HEK293 (cell line): ENCODE results near the gene MNDA.

Experiments used
- CTCF ChIA-PET: fragments of 350-600 bp; formaldehyde crosslinking; extraction: SDS; loops from one replicate; lab custom pipeline; 2021; ENCODE audit warnings: antibody characterized with exemption; lab: Yijun Ruan, JAX
- POLR2A ChIA-PET: fragments of 300-600 bp; formaldehyde crosslinking; extraction: SDS; loops from one replicate; lab custom pipeline; 2020; ENCODE audit warnings: antibody characterized with exemption, inconsistent platforms; lab: Yijun Ruan, JAX
- H3K27ac ChIP-seq: fragments of 200-500 bp; sonication (Bioruptor generic); 2 replicates; pipeline ENCODE4 v1.5.1; 2014; ENCODE audit warnings: low read depth, low read length, control low read depth, inconsistent platforms; ENCODE audit errors: extremely low read depth
- H3K36me3 ChIP-seq, 2 experiments: fragments of 200-500 bp in 1 of 2; sonication (Bioruptor generic) in 1 of 2; 1 replicate in 1 of 2; 2 replicates in 1 of 2; pipeline ENCODE4 v1.5.1; 2014 to 2017; ENCODE audit warnings: inconsistent platforms in 2 of 2, low read length in 2 of 2; ENCODE audit not compliant: control insufficient read depth in 2 of 2, insufficient read depth in 1 of 2
- H3K4me1 ChIP-seq: fragments of 200-500 bp; sonication (Bioruptor generic); 2 replicates; pipeline ENCODE4 v1.5.1; 2014; ENCODE audit warnings: mild to moderate bottlenecking, low read length, inconsistent platforms; ENCODE audit not compliant: control insufficient read depth, insufficient read depth
- H3K4me3 ChIP-seq: 2 replicates; pipeline ENCODE4 v1.5.1; 2011; ENCODE audit warnings: low read depth, mild to moderate bottlenecking, control low read depth, low read length, moderate library complexity
- H3K9me3 ChIP-seq: fragments of 200-500 bp; sonication (Bioruptor generic); 2 replicates; pipeline ENCODE4 v1.5.1; 2014; ENCODE audit warnings: low read depth, low read length, inconsistent platforms; ENCODE audit not compliant: control insufficient read depth, insufficient read depth
- ELK4 ChIP-seq: IDR thresholded peaks from 2 replicates; pipeline ENCODE4 v1.6.1; 2011; ENCODE audit warnings: mild to moderate bottlenecking, low read depth, low read length, borderline replicate concordance
- GLI2 ChIP-seq: fragments of 450-650 bp; formaldehyde crosslinking; IDR thresholded peaks from 2 replicates; pipeline ENCODE4; 2017; ENCODE audit warnings: missing biosample characterization, missing genetic modification characterization, low read depth, borderline replicate concordance
- PATZ1 ChIP-seq: fragments of 450-650 bp; formaldehyde crosslinking; IDR thresholded peaks from 2 replicates; pipeline ENCODE4 v1.5.1; 2016; ENCODE audit warnings: missing biosample characterization, missing genetic modification characterization
- SCRT2 ChIP-seq: fragments of 450-650 bp; formaldehyde crosslinking; IDR thresholded peaks from 2 replicates; pipeline ENCODE4 v1.5.1; 2016; ENCODE audit warnings: missing biosample characterization, missing genetic modification characterization
- SETDB1 ChIP-seq: IDR thresholded peaks from one replicate; pipeline ENCODE4 v1.6.1; 2017; ENCODE audit warnings: mild to moderate bottlenecking, low read length, moderate library complexity, mixed read lengths; ENCODE audit not compliant: insufficient read length
- SP3 ChIP-seq: fragments of 450-650 bp; formaldehyde crosslinking; IDR thresholded peaks from 2 replicates; pipeline ENCODE4 v1.5.1; 2016; ENCODE audit warnings: missing biosample characterization, missing genetic modification characterization
- ZBTB44 ChIP-seq: fragments of 450-650 bp; IDR thresholded peaks from 2 replicates; pipeline ENCODE4 v1.5.1; 2018; ENCODE audit warnings: missing biosample characterization, mild to moderate bottlenecking, missing genetic modification characterization
- ZBTB48 ChIP-seq: fragments of 450-650 bp; formaldehyde crosslinking; IDR thresholded peaks from 2 replicates; pipeline ENCODE4 v1.5.1; 2016; ENCODE audit warnings: missing biosample characterization, missing genetic modification characterization
- ZBTB7A ChIP-seq: fragments of 450-650 bp; formaldehyde crosslinking; IDR thresholded peaks from 2 replicates; pipeline ENCODE4 v1.5.1; 2016; ENCODE audit warnings: low read depth, missing biosample characterization, missing genetic modification characterization
- ZFP69B ChIP-seq: fragments of 450-650 bp; formaldehyde crosslinking; IDR thresholded peaks from 2 replicates; pipeline ENCODE4 v1.5.1; 2016; ENCODE audit warnings: missing biosample characterization, missing genetic modification characterization
- ZIC2 ChIP-seq: fragments of 450-650 bp; formaldehyde crosslinking; IDR thresholded peaks from 2 replicates; pipeline ENCODE4 v1.5.1; 2016; ENCODE audit warnings: missing biosample characterization, missing genetic modification characterization
- ZNF24 ChIP-seq: fragments of 450-650 bp; formaldehyde crosslinking; IDR thresholded peaks from 2 replicates; pipeline ENCODE4 v1.5.1; 2016; ENCODE audit warnings: missing biosample characterization, missing genetic modification characterization
- ZNF280C ChIP-seq: fragments of 450-650 bp; formaldehyde crosslinking; IDR thresholded peaks from 2 replicates; pipeline ENCODE4 v1.5.1; 2016; ENCODE audit warnings: missing biosample characterization, missing genetic modification characterization
- ZNF354C ChIP-seq: fragments of 450-650 bp; formaldehyde crosslinking; IDR thresholded peaks from 2 replicates; pipeline ENCODE4 v1.5.1; 2016; ENCODE audit warnings: missing biosample characterization, missing genetic modification characterization, low read depth, borderline replicate concordance
- ZNF398 ChIP-seq: fragments of 450-650 bp; formaldehyde crosslinking; IDR thresholded peaks from 2 replicates; pipeline ENCODE4 v1.5.1; 2017; ENCODE audit warnings: missing biosample characterization, missing genetic modification characterization
- ZNF544 ChIP-seq: fragments of 450-650 bp; formaldehyde crosslinking; IDR thresholded peaks from 2 replicates; pipeline ENCODE4 v1.5.0; 2017; ENCODE audit warnings: missing biosample characterization, missing genetic modification characterization

Gene MNDA

GRCh38 chr1:158821723-158822122 is 9.4 kb upstream of the MNDA start:
- no peak for TF ChIP-seq ZNF24 (tag by site-specific recombination)
- no peak for TF ChIP-seq GLI2 (tag by site-specific recombination)
- no peak for TF ChIP-seq ZBTB7A (tag by site-specific recombination)
- TF ChIP-seq SETDB1: no peak
- TF ChIP-seq SCRT2 (tag by site-specific recombination): no peak
- no peak for TF ChIP-seq ZNF280C
- TF ChIP-seq ELK4: no peak
- no peak for TF ChIP-seq ZNF354C (tag by site-specific recombination)
- TF ChIP-seq ZNF544: no peak
- TF ChIP-seq ZFP69B (tag by site-specific recombination): no peak
- no peak for TF ChIP-seq ZBTB44 (tag by site-specific recombination)
- no peak for TF ChIP-seq PATZ1 (tag by site-specific recombination)
- TF ChIP-seq ZBTB48 (tag by site-specific recombination): no peak
- TF ChIP-seq ZIC2 (tag by site-specific recombination): no peak
- Histone ChIP-seq H3K4me1 (no peaks in the 10 kb centered on the region), H3K4me3 (no peak overlapping the region), H3K27ac (no peak overlapping the region), H3K9me3 (no peaks in the 10 kb centered on the region), H3K36me3 (no peaks in the 10 kb centered on the region)
- POLR2A ChIA-PET: no interaction called here
- CTCF ChIA-PET: no interaction called here

- POLR2A ChIA-PET: no interaction called here
- H3K36me3 ChIP-seq: no peaks in the 10 kb centered on the region
- H3K27ac ChIP-seq: no peak overlapping the region
- H3K4me1 ChIP-seq: no peaks in the 10 kb centered on the region
- no peak for TF ChIP-seq ZNF398 (tag by site-specific recombination)
- no peak for TF ChIP-seq SP3 (tag by site-specific recombination)
- H3K9me3 ChIP-seq: no peaks in the 10 kb centered on the region
- CTCF ChIA-PET: interaction anchor here (0.5 kb wide), 1 partner anchor 124 kb away, joined by 5 read pairs; no protein-coding TSS in a partner anchor
- no peak overlapping the region for H3K4me3 ChIP-seq
Measured at GRCh38 chr1:158830074-158830677, 975 bp upstream of the MNDA start.
